CD8-positive, alpha-beta memory T cell (primary cell): ENCODE data around the gene LRRC23. TPM values are rescaled to one million over a fixed set of nuclear protein-coding genes. Genes with fewer than 3 reads are reported as not detected.

Source experiments
- CTCF ChIA-PET: fragments of 350-600 bp; sonication (Branson Sonifier 250); formaldehyde crosslinking; loops from one replicate; lab custom pipeline; 2021; ENCODE audit warnings: antibody characterized with exemption; lab: Charles Lee
- POLR2A ChIA-PET: fragments of 350-600 bp; sonication (Branson Sonifier 250); formaldehyde crosslinking; loops from one replicate; lab custom pipeline; 2021; ENCODE audit warnings: antibody characterized with exemption; lab: Charles Lee
- DNase-seq, 5 donors: peaks; one replicate each; pipeline versions ENCODE4 v3.0.0 to v3.0.0-alpha.2; 2020 to 2022; ENCODE audit warnings: mixed read lengths in 1 of 5
- H3K27ac ChIP-seq: one replicate; pipeline ENCODE4 v1.7.0; 2013; ENCODE audit warnings: low read depth, mild to moderate bottlenecking, low read length, moderate library complexity
- H3K27me3 ChIP-seq: 2 replicates; pipeline ENCODE4 v1.7.0; 2013; ENCODE audit warnings: low read length, mild to moderate bottlenecking; ENCODE audit not compliant: insufficient read depth, poor library complexity, severe bottlenecking
- H3K36me3 ChIP-seq: 2 replicates; pipeline ENCODE4 v1.7.0; 2013; ENCODE audit warnings: mild to moderate bottlenecking, low read length, moderate library complexity; ENCODE audit not compliant: insufficient read depth
- H3K4me1 ChIP-seq: 2 replicates; pipeline ENCODE4 v1.7.0; 2013; ENCODE audit warnings: mild to moderate bottlenecking, low read length, moderate library complexity; ENCODE audit not compliant: insufficient read depth
- H3K4me3 ChIP-seq: 2 replicates; pipeline ENCODE4 v1.7.0; 2013; ENCODE audit warnings: mild to moderate bottlenecking, low read length
- H3K9me3 ChIP-seq: 2 replicates; pipeline ENCODE4 v1.7.0; 2013; ENCODE audit warnings: mild to moderate bottlenecking, low read length
- H3K27ac Mint-ChIP-seq, 8 donors: one replicate each; pipeline ENCODE4 v1.8.0; 2020 to 2021; ENCODE audit warnings: mixed read lengths in 8 of 8, mild to moderate bottlenecking in 6 of 8, inconsistent platforms in 3 of 8, moderate library complexity in 3 of 8
- H3K27me3 Mint-ChIP-seq, 2 donors: one replicate each; pipeline ENCODE4 v1.8.0; 2020 to 2021; ENCODE audit warnings: mixed read lengths in 2 of 2, mild to moderate bottlenecking in 1 of 2, moderate library complexity in 1 of 2
- H3K36me3 Mint-ChIP-seq, 3 donors: one replicate each; pipeline ENCODE4 v1.8.0; 2020 to 2021; ENCODE audit warnings: mixed read lengths in 3 of 3, inconsistent platforms in 1 of 3, mild to moderate bottlenecking in 1 of 3
- H3K4me1 Mint-ChIP-seq, 3 donors: one replicate each; pipeline ENCODE4 v1.8.0; 2020 to 2021; ENCODE audit warnings: mixed read lengths in 3 of 3, inconsistent platforms in 1 of 3, mild to moderate bottlenecking in 1 of 3
- H3K4me3 Mint-ChIP-seq, 7 donors: one replicate each; pipeline ENCODE4 v1.8.0; 2020 to 2021; ENCODE audit warnings: mixed read lengths in 7 of 7, mild to moderate bottlenecking in 6 of 7, moderate library complexity in 4 of 7, inconsistent platforms in 2 of 7
- H3K9me3 Mint-ChIP-seq, 5 donors: one replicate each; pipeline ENCODE4 v1.8.0; 2020 to 2022; ENCODE audit warnings: mixed read lengths in 5 of 5, mild to moderate bottlenecking in 3 of 5, moderate library complexity in 2 of 5, inconsistent platforms in 1 of 5
- polyA plus RNA-seq: library from polyadenylated mRNA; unstranded; fragments of 300-500 nt; fragmentation: Illumina TruSeq; gene quantifications from one replicate; pipeline ENCODE4 v1.2.3, GENCODE V29; 2021
- total RNA-seq, 2 experiments: library from RNA; stranded (reverse); gene quantifications; one replicate each; pipeline ENCODE4 v1.2.3, GENCODE V29; 2021

LRRC23 gene
- total and polyA plus RNA-seq, 3 experiments from 2014 or later, result 4.9 to 5.0 (median 5.0) TPM

DNA sequence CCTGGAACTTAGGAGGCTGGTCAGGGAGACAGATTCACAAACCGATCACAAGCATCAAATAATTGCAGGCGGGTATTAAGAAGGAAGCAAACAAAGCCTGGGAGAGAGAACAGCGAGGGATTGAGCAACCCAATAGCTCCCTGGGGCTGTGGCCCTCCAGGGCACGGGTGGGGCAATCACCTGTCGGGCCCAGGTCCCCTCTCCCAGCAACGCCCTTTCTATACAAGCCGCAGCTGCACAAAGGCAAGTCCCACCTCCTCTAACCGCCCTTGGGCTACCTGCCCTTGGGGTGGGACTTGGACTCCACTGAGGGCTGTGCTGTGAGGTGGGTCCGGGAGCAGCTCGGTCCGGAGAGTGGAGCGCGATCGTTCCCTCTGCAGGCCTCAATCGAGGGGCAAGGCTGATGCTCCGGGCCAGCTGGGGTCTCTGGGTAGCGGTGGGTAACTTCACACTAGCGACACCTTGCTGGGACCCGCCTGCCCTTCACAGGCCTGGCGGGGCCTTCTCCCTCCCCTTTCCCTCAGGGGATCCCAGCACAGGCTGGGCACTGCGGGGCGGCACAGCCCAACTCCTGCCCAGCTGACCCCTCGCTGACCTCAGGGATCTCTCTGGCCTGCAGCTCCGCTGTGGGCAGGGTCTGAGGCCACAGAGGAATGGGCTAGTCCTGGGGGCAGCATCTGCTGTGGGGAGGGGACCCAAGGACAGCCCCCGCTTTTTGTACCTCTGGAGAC is 57.8 kb downstream of the LRRC23 start:
- Histone ChIP-seq H3K36me3 (peaks cover 47% of the 10 kb centered on the region), H3K9me3 (no peaks in the 10 kb centered on the region), H3K27me3 (no peaks in the 10 kb centered on the region), H3K4me3 (peak overlapping the region; percentile 4), H3K27ac (peak overlapping the region; percentile 86), H3K4me1 (peaks cover 67% of the 10 kb centered on the region)
- Mint-ChIP-seq H3K4me3 (peak overlapping the region; percentile 79 to 92 (median 83)), H3K27ac (peak overlapping the region; percentile 94 to 100 (median 98)), H3K36me3 (peaks cover 5 to 57% (median 21%) of the 10 kb centered on the region in 3 donors), H3K27me3 (no peaks in the 10 kb centered on the region), H3K4me1 (peaks cover 51 to 68% (median 65%) of the 10 kb centered on the region in 3 donors), H3K9me3 (no peaks in the 10 kb centered on the region)
- POLR2A ChIA-PET, result interaction anchor here (0.7 to 13.3 kb wide), 5 partner anchors 15 to 90 kb away, joined by 3 to 481 read pairs (median 4); partner anchors contain the start of genes C12orf57, PTPN6, RNU7-1 and SPSB2
- DNase-seq, result peak in 1 of 5 donors; percentile 43
- CTCF ChIA-PET, result interaction anchor here (0.6 to 13.3 kb wide), 7 partner anchors 15 to 95 kb away, joined by 3 to 815 read pairs (median 22); partner anchors contain the start of genes ATN1, C12orf57, PTPN6 and RNU7-1

DNA sequence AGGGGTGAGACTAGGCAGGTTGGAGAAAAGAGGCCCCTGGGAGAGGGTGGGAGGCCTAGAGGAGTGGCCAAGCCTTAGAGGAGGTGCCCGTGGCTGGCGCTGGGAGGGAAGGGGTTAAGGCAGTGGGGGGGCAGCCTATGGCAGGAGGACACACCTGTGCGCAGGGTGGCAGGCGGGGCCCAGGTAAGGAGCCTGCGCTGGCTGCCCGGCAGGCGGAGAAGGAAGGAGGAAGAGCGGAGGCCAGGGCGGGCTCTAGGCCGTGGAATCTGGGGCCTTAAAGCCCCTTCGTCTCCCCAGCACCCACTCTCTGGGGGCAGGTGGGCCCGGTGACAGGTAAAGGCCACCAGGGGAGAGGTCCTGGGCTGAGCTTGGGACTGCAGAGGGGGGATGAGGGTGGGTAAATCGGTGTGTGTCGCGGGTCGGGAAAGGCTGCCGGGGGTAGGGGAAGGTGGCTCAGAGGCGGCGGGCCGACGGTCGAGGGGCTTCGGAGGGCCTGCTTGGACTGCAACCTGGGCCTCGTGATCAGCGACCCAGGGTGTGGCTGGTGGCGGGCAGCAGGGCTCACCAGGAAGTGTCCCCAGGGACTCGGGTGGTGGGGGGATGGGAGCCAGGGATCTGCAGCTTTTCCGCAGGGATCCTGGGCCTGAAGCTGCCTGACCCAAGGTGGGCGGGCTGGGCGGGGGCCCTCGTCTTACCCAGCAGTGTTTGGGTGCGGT is 58.6 kb downstream of the LRRC23 start:
- Histone ChIP-seq H3K4me3 (no peak overlapping the region), H3K27me3 (no peaks in the 10 kb centered on the region), H3K4me1 (peaks cover 60% of the 10 kb centered on the region), H3K9me3 (no peaks in the 10 kb centered on the region), H3K36me3 (peaks cover 47% of the 10 kb centered on the region), H3K27ac (no peak overlapping the region)
- Mint-ChIP-seq H3K27me3 (no peaks in the 10 kb centered on the region), H3K4me3 (no peak overlapping the region), H3K27ac (peak overlapping the region in 5 of 8 donors; percentile 33 to 100 (median 83)), H3K9me3 (no peaks in the 10 kb centered on the region), H3K4me1 (peaks cover 44 to 61% (median 58%) of the 10 kb centered on the region in 3 donors), H3K36me3 (peaks cover 5 to 58% (median 19%) of the 10 kb centered on the region in 3 donors)
- ChIA-PET CTCF (interaction anchor here (0.6 to 13.3 kb wide), 8 partner anchors 21 to 94 kb away, joined by 3 to 815 read pairs (median 12); partner anchors contain the start of genes ATN1, C12orf57, ENO2 and PTPN6), POLR2A (interaction anchor here (0.8 to 13.3 kb wide), 5 partner anchors 15 to 111 kb away, joined by 3 to 481 read pairs (median 5); partner anchors contain the start of genes C12orf57, ENO2, PTPN6 and RNU7-1)
- peak in 1 of 5 donors; percentile 51 for DNase-seq

Other genes with a start within 250 kb of the LRRC23 start
- gene ING4, start 241.7 kb upstream of the LRRC23 start, total RNA-seq, result 10 to 100 TPM; 17.4 to 18.5 TPM
- gene ING4, start 241.7 kb upstream of the LRRC23 start, polyA plus RNA-seq, result 80.3 TPM
- gene ZNF384, start 215.4 kb upstream of the LRRC23 start, total RNA-seq, result 10 to 100 TPM; 58.1 to 63.3 TPM
- 37.2 TPM for gene ZNF384, start 215.4 kb upstream of the LRRC23 start, polyA plus RNA-seq
- under 1 TPM; 0.49 to 0.79 TPM for gene PIANP, start 204.0 kb upstream of the LRRC23 start, total RNA-seq
- gene PIANP, start 204.0 kb upstream of the LRRC23 start, polyA plus RNA-seq, result 0.77 TPM
- 10 to 100 TPM; 48.8 to 49.7 TPM for gene COPS7A, start 180.8 kb upstream of the LRRC23 start, total RNA-seq
- gene COPS7A, start 180.8 kb upstream of the LRRC23 start, polyA plus RNA-seq, result 46.2 TPM
- 100 to 1,000 TPM; 141 to 146 TPM for gene MLF2, start 151.7 kb upstream of the LRRC23 start, total RNA-seq
- 141 TPM for gene MLF2, start 151.7 kb upstream of the LRRC23 start, polyA plus RNA-seq
- gene PTMS, start 138.5 kb upstream of the LRRC23 start, total RNA-seq, result 10 to 100 TPM; 75.3 to 87.2 TPM
- gene PTMS, start 138.5 kb upstream of the LRRC23 start, polyA plus RNA-seq, result 10.9 TPM
- gene LAG3, start 132.3 kb upstream of the LRRC23 start, total RNA-seq, result 100 to 1,000 TPM; 236 to 245 TPM
- 37.3 TPM for gene LAG3, start 132.3 kb upstream of the LRRC23 start, polyA plus RNA-seq
- 1 to 10 TPM; 1.2 to 1.8 TPM for gene CD4, start 115.3 kb upstream of the LRRC23 start, total RNA-seq
- 0.30 TPM for gene CD4, start 115.3 kb upstream of the LRRC23 start, polyA plus RNA-seq
- gene GPR162, start 83.0 kb upstream of the LRRC23 start, total RNA-seq, result under 1 TPM in 1 of 2 experiments, not detected in 1; 0.11 TPM
- not detected for gene GPR162, start 83.0 kb upstream of the LRRC23 start, polyA plus RNA-seq
- gene P3H3, start 76.4 kb upstream of the LRRC23 start, total RNA-seq, result 1 to 10 TPM; 2.4 to 2.5 TPM
- gene P3H3, start 76.4 kb upstream of the LRRC23 start, polyA plus RNA-seq, result 2.9 TPM
- gene GNB3, start 63.9 kb upstream of the LRRC23 start, total RNA-seq, result under 1 TPM; 0.48 to 0.78 TPM
- not detected for gene GNB3, start 63.9 kb upstream of the LRRC23 start, polyA plus RNA-seq
- 10 to 100 TPM; 35.9 to 37.6 TPM for gene CDCA3, start 53.5 kb upstream of the LRRC23 start, total RNA-seq
- 0.68 TPM for gene CDCA3, start 53.5 kb upstream of the LRRC23 start, polyA plus RNA-seq
- gene USP5, start 52.7 kb upstream of the LRRC23 start, total RNA-seq, result 100 to 1,000 TPM; 154 TPM
- 49.7 TPM for gene USP5, start 52.7 kb upstream of the LRRC23 start, polyA plus RNA-seq
- 1,000 to 10,000 TPM; 1,331 to 1,374 TPM for gene TPI1, start 37.3 kb upstream of the LRRC23 start, total RNA-seq
- 613 TPM for gene TPI1, start 37.3 kb upstream of the LRRC23 start, polyA plus RNA-seq
- gene SPSB2, start 31.5 kb upstream of the LRRC23 start, total RNA-seq, result 1 to 10 TPM; 7.7 to 8.1 TPM
- gene SPSB2, start 31.5 kb upstream of the LRRC23 start, polyA plus RNA-seq, result 11.4 TPM
- gene ENO2, start 9.8 kb downstream of the LRRC23 start, total RNA-seq, result 100 to 1,000 TPM; 125 to 131 TPM
- 36.4 TPM for gene ENO2, start 9.8 kb downstream of the LRRC23 start, polyA plus RNA-seq
- 10 to 100 TPM; 54.8 to 60.4 TPM for gene ATN1, start 23.1 kb downstream of the LRRC23 start, total RNA-seq
- gene ATN1, start 23.1 kb downstream of the LRRC23 start, polyA plus RNA-seq, result 0.62 TPM
- gene RNU7-1, start 39.0 kb downstream of the LRRC23 start, total RNA-seq, result not detected
- gene RNU7-1, start 39.0 kb downstream of the LRRC23 start, polyA plus RNA-seq, result not detected
- 100 to 1,000 TPM; 297 to 304 TPM for gene C12orf57, start 39.2 kb downstream of the LRRC23 start, total RNA-seq
- gene C12orf57, start 39.2 kb downstream of the LRRC23 start, polyA plus RNA-seq, result 259 TPM
- 100 to 1,000 TPM; 456 to 460 TPM for gene PTPN6, start 46.5 kb downstream of the LRRC23 start, total RNA-seq
- gene PTPN6, start 46.5 kb downstream of the LRRC23 start, polyA plus RNA-seq, result 379 TPM
- gene PHB2, start 65.8 kb downstream of the LRRC23 start, total RNA-seq, result 100 to 1,000 TPM; 499 to 503 TPM
- 116 TPM for gene PHB2, start 65.8 kb downstream of the LRRC23 start, polyA plus RNA-seq
- 100 to 1,000 TPM; 158 to 161 TPM for gene EMG1, start 66.1 kb downstream of the LRRC23 start, total RNA-seq
- gene EMG1, start 66.1 kb downstream of the LRRC23 start, polyA plus RNA-seq, result 64.4 TPM
- 10 to 100 TPM; 20.4 to 22.1 TPM for gene LPCAT3, start 113.7 kb downstream of the LRRC23 start, total RNA-seq
- 25.5 TPM for gene LPCAT3, start 113.7 kb downstream of the LRRC23 start, polyA plus RNA-seq
- gene C1S, start 155.9 kb downstream of the LRRC23 start, total RNA-seq, result under 1 TPM; 0.64 to 0.83 TPM
- gene C1S, start 155.9 kb downstream of the LRRC23 start, polyA plus RNA-seq, result not detected
- gene C1R, start 187.6 kb downstream of the LRRC23 start, total RNA-seq, result 1 to 10 TPM; 1.2 to 1.7 TPM
- gene C1R, start 187.6 kb downstream of the LRRC23 start, polyA plus RNA-seq, result 1.9 TPM
- 10 to 100 TPM; 12.7 to 14.2 TPM for gene C1RL, start 204.4 kb downstream of the LRRC23 start, total RNA-seq
- 7.2 TPM for gene C1RL, start 204.4 kb downstream of the LRRC23 start, polyA plus RNA-seq
- gene RBP5, start 224.1 kb downstream of the LRRC23 start, total RNA-seq, result under 1 TPM in 1 of 2 experiments, not detected in 1; 0.31 TPM
- gene RBP5, start 224.1 kb downstream of the LRRC23 start, polyA plus RNA-seq, result not detected
- 10 to 100 TPM; 16.5 to 17.7 TPM for gene CLSTN3, start 225.5 kb downstream of the LRRC23 start, total RNA-seq
- 7.7 TPM for gene CLSTN3, start 225.5 kb downstream of the LRRC23 start, polyA plus RNA-seq